Ramos (cell line): ENCODE results near the gene ZMYM4.
"Not testable (repeated sequence)": the region's sequence is repeated elsewhere in the genome, so short reads cannot be mapped to it uniquely, and the experiment has no call there.

Experiments
- in situ Hi-C: fragments of 300-500 bp; cut with MboI; formaldehyde crosslinking; loops from one replicate; pipeline ENCODE4 v1.14.3; 2022; ENCODE audit warnings: low sequenced_read_pairs; ENCODE audit not compliant: unreplicated experiment

ZMYM4 gene

GRCh38 chr1:35316264-35316663, 47.8 kb downstream of the ZMYM4 start:
- in situ Hi-C loops = no loop called here

GRCh38 chr1:35319988-35320713, 51.6 kb downstream of the ZMYM4 start:
- in situ Hi-C loops = no loop called here

- in situ Hi-C loops = no loop called here
These were observed 52.4 kb downstream of the ZMYM4 start for GRCh38 chr1:35320937-35321336.

GRCh38 chr1:35324486-35324885, 56.0 kb downstream of the ZMYM4 start:
- in situ Hi-C loops = no loop called here

- in situ Hi-C loops = no loop called here
These were observed 57.8 kb downstream of the ZMYM4 start for GRCh38 chr1:35326246-35326866.

GRCh38 chr1:35331618-35332017, 63.1 kb downstream of the ZMYM4 start:
- in situ Hi-C loops = not testable (repeated sequence)

GRCh38 chr1:35334485-35334884, 66.0 kb downstream of the ZMYM4 start:
- in situ Hi-C loops = no loop called here

- in situ Hi-C loops = no loop called here
These were observed 72.0 kb downstream of the ZMYM4 start for GRCh38 chr1:35340519-35340918.

GRCh38 chr1:35345439-35345981, 77.0 kb downstream of the ZMYM4 start:
- in situ Hi-C loops = no loop called here

GRCh38 chr1:35350872-35351271, 82.4 kb downstream of the ZMYM4 start:
- in situ Hi-C loops = no loop called here

- in situ Hi-C loops = no loop called here
These were observed 91.5 kb downstream of the ZMYM4 start for GRCh38 chr1:35359995-35360394.

- in situ Hi-C loops = no loop called here
These were observed 93.1 kb downstream of the ZMYM4 start for GRCh38 chr1:35361638-35362037.

- in situ Hi-C loops = no loop called here
These were observed 96.2 kb downstream of the ZMYM4 start for GRCh38 chr1:35364741-35365140.

GRCh38 chr1:35367914-35368313, 99.4 kb downstream of the ZMYM4 start:
- in situ Hi-C loops = no loop called here

- in situ Hi-C loops = no loop called here
These were observed 101.6 kb downstream of the ZMYM4 start for GRCh38 chr1:35369922-35370671.

- in situ Hi-C loops = no loop called here
These were observed 103.0 kb downstream of the ZMYM4 start for GRCh38 chr1:35371506-35371905.

- in situ Hi-C loops = loop anchor here (25.0 kb wide), 1 partner anchor 90 kb away; no protein-coding TSS in a partner anchor
These were observed 109.0 kb downstream of the ZMYM4 start for GRCh38 chr1:35377555-35377954.

- in situ Hi-C loops = loop anchor here (25.0 kb wide), 1 partner anchor 92 kb away; no protein-coding TSS in a partner anchor
These were observed 111.0 kb downstream of the ZMYM4 start for GRCh38 chr1:35379317-35380000.

- in situ Hi-C loops = loop anchor here (25.0 kb wide), 1 partner anchor 93 kb away; no protein-coding TSS in a partner anchor
These were observed 111.6 kb downstream of the ZMYM4 start for GRCh38 chr1:35380111-35380510.

GRCh38 chr1:35382107-35382506, 113.6 kb downstream of the ZMYM4 start:
- in situ Hi-C loops = loop anchor here (25.0 kb wide), 1 partner anchor 95 kb away; no protein-coding TSS in a partner anchor
